Hepatocyte (in vitro differentiated cells): ENCODE results near the gene TRAPPC2. TPM values are rescaled to one million over a fixed set of nuclear protein-coding genes. Genes with fewer than 3 reads are reported as not detected.

Source experiments
- DNase-seq: peaks from one replicate; pipeline ENCODE4 v3.0.0-alpha.2; 2016; ENCODE audit warnings: low spot score
- H2AFZ ChIP-seq: fragments of 200-600 bp; sonication (generic); 2 replicates; pipeline ENCODE4 v1.6.0; 2016; ENCODE audit warnings: antibody characterized with exemption, mild to moderate bottlenecking
- H3K27ac ChIP-seq: fragments of 200-600 bp; sonication (generic); 2 replicates; pipeline ENCODE4 v1.5.1; 2016; ENCODE audit warnings: mild to moderate bottlenecking
- H3K27me3 ChIP-seq: fragments of 200-600 bp; sonication (generic); 2 replicates; pipeline ENCODE4 v1.6.1; 2016
- H3K36me3 ChIP-seq: fragments of 200-600 bp; sonication (generic); replicated peaks from 2 replicates; pipeline ENCODE4 v1.5.1; 2016; ENCODE audit warnings: low read depth; ENCODE audit not compliant: insufficient read depth
- H3K4me1 ChIP-seq: fragments of 200-600 bp; sonication (generic); 2 replicates; pipeline ENCODE4 v1.5.1; 2016; ENCODE audit warnings: mild to moderate bottlenecking, moderate library complexity; ENCODE audit not compliant: insufficient read depth
- H3K4me2 ChIP-seq: fragments of 200-600 bp; sonication (generic); 2 replicates; pipeline ENCODE4 v1.6.0; 2016
- H3K4me3 ChIP-seq: fragments of 200-600 bp; sonication (generic); 2 replicates; pipeline ENCODE4 v1.5.1; 2016; ENCODE audit warnings: mild to moderate bottlenecking
- H3K79me2 ChIP-seq: fragments of 200-600 bp; sonication (generic); 2 replicates; pipeline ENCODE4 v1.6.0; 2017; ENCODE audit warnings: mild to moderate bottlenecking
- H3K9me2 ChIP-seq: fragments of 200-600 bp; sonication (generic); replicated peaks from 2 replicates; pipeline ENCODE4 v1.6.0; 2017; ENCODE audit warnings: mild to moderate bottlenecking; ENCODE audit not compliant: insufficient read depth
- H3K9me3 ChIP-seq: fragments of 200-600 bp; sonication (generic); 2 replicates; pipeline ENCODE4 v1.5.1; 2016; ENCODE audit warnings: low read depth, mild to moderate bottlenecking
- H4K20me1 ChIP-seq: fragments of 200-600 bp; sonication (generic); 2 replicates; pipeline ENCODE4 v1.6.0; 2016; ENCODE audit warnings: mild to moderate bottlenecking; ENCODE audit not compliant: insufficient read depth, poor library complexity, severe bottlenecking
- CTCF ChIP-seq: fragments of 200-600 bp; sonication (generic); IDR thresholded peaks from 2 replicates; pipeline ENCODE4 v1.5.1; 2016; ENCODE audit warnings: antibody characterized with exemption, mild to moderate bottlenecking; ENCODE audit not compliant: poor library complexity
- EZH2 ChIP-seq: fragments of 200-600 bp; sonication (generic); IDR thresholded peaks from 2 replicates; pipeline ENCODE4 v1.6.1; 2016; ENCODE audit warnings: antibody characterized with exemption, mild to moderate bottlenecking, borderline replicate concordance
- EZH2phosphoT487 ChIP-seq: fragments of 200-600 bp; sonication (generic); IDR thresholded peaks from one replicate; pipeline ENCODE4 v1.6.1; 2018; ENCODE audit warnings: antibody characterized with exemption, mild to moderate bottlenecking, low read depth, moderate library complexity; ENCODE audit not compliant: unreplicated experiment, severe bottlenecking
- WGBS: methylation state at CpG from one replicate; pipeline ENCODE4 v1.1.6; 2016; ENCODE audit warnings: low lambda C conversion rate; ENCODE audit errors: missing lambda C conversion rate; 5-methylcytosine and 5-hydroxymethylcytosine counted together
- polyA plus RNA-seq: library from polyadenylated mRNA; unstranded; fragments of >200 nt; fragmentation: Nextera tagmentation; extraction: Ambion mirVana; gene quantifications from 2 replicates; pipeline ENCODE4 v1.2.1, GENCODE V29; 2016
- total RNA-seq: library from RNA; depleted of rRNA; stranded (reverse); fragments of >200 nt; gene quantifications from 2 replicates; pipeline ENCODE4 v1.2.3, GENCODE V29; 2014

The TRAPPC2 gene
- total and polyA plus RNA-seq, 2 experiments from 2014 or later = 15.8 to 24.8 TPM

GRCh38 chrX:13759152-13759718, 24.8 kb upstream of the TRAPPC2 start:
- Histone ChIP-seq H2AFZ (no peak overlapping the region), H3K4me1 (no peaks in the 10 kb centered on the region), H4K20me1 (no peaks in the 10 kb centered on the region), H3K27me3 (no peaks in the 10 kb centered on the region), H3K9me2 (no peaks in the 10 kb centered on the region), H3K4me2 (no peak overlapping the region), H3K36me3 (peaks cover 4% of the 10 kb centered on the region), H3K79me2 (no peaks in the 10 kb centered on the region), H3K9me3 (no peaks in the 10 kb centered on the region), H3K4me3 (no peak overlapping the region), H3K27ac (no peak overlapping the region)
- no peak for DNase-seq
- no peak for TF ChIP-seq CTCF
- no peak for TF ChIP-seq EZH2phosphoT487
- TF ChIP-seq EZH2 = no peak
- 76% methylated on average over 8 of the region's 8 CpGs for WGBS

- H3K4me1 ChIP-seq = no peaks in the 10 kb centered on the region
- H3K27me3 ChIP-seq = no peaks in the 10 kb centered on the region
- no peaks in the 10 kb centered on the region for H3K9me2 ChIP-seq
- no peak overlapping the region for H3K4me3 ChIP-seq
- H4K20me1 ChIP-seq = no peaks in the 10 kb centered on the region
- H3K4me2 ChIP-seq = no peak overlapping the region
- H2AFZ ChIP-seq = no peak overlapping the region
- 82% methylated on average over 4 of the region's 4 CpGs for WGBS
- TF ChIP-seq EZH2 = no peak
- TF ChIP-seq CTCF = no peak
- no peak for TF ChIP-seq EZH2phosphoT487
- DNase-seq = no peak
- H3K27ac ChIP-seq = no peak overlapping the region
- no peaks in the 10 kb centered on the region for H3K9me3 ChIP-seq
- no peaks in the 10 kb centered on the region for H3K36me3 ChIP-seq
- no peaks in the 10 kb centered on the region for H3K79me2 ChIP-seq
These were observed 22.0 kb upstream of the TRAPPC2 start for GRCh38 chrX:13756381-13756780.

GRCh38 chrX:13755254-13755653, 20.8 kb upstream of the TRAPPC2 start:
- DNase-seq = no peak
- WGBS = 67% methylated on average over 1 of the region's 1 CpG

More at GRCh38 chrX:13755254-13755653, 20.8 kb upstream of the TRAPPC2 start:
- Histone ChIP-seq H3K27me3 (no peaks in the 10 kb centered on the region), H3K27ac (no peak overlapping the region), H3K4me3 (no peak overlapping the region), H3K4me1 (no peaks in the 10 kb centered on the region), H3K36me3 (no peaks in the 10 kb centered on the region), H3K9me2 (no peaks in the 10 kb centered on the region), H3K79me2 (no peaks in the 10 kb centered on the region), H3K4me2 (no peak overlapping the region), H4K20me1 (no peaks in the 10 kb centered on the region), H3K9me3 (no peaks in the 10 kb centered on the region), H2AFZ (no peak overlapping the region)
- no peak for TF ChIP-seq CTCF
